ENCODE results near the gene KLRC2.

- no peak for TF ChIP-seq CTCF (IDR thresholded peaks at IDR 0.05)
- TF ChIP-seq POLR2A (IDR thresholded peaks at IDR 0.05), result no peak
These were observed 50.6 kb downstream of the KLRC2 start for GRCh38 chr12:10385166-10385613.
